Heart right ventricle (tissue), 16 donors: ENCODE measurements around the gene PREX1. TPM values are rescaled to one million over a fixed set of nuclear protein-coding genes. Genes with fewer than 3 reads are reported as not detected.

Experiments
- ATAC-seq, 8 donors: fragments of 200-7000 bp; cut with Tn5 transposase; one replicate each; pipeline ENCODE4 v1.9.1; 2020; ENCODE audit warnings: mild to moderate bottlenecking in 8 of 8, moderate library complexity in 8 of 8, moderate number of reproducible peaks in 1 of 8
- DNase-seq, 2 donors: peaks; one replicate each; pipeline ENCODE4 v3.0.0-alpha.2; 2020
- H3K27ac ChIP-seq, 10 donors: fragments of 200-600 bp; sonication (generic) in 2 of 10; one replicate each; pipeline versions ENCODE4 v1.5.0 to v1.8.0; 2020 to 2022; ENCODE audit warnings: mild to moderate bottlenecking in 3 of 10
- H3K27me3 ChIP-seq, 7 donors: fragments of 200-600 bp; one replicate each; pipeline ENCODE4 v1.8.0; 2021 to 2022; ENCODE audit warnings: mild to moderate bottlenecking in 2 of 7
- H3K36me3 ChIP-seq, 9 donors: fragments of 200-600 bp; sonication (generic) in 1 of 9; one replicate each; pipeline versions ENCODE4 v1.5.0 to v1.8.0; 2020 to 2022; ENCODE audit warnings: mild to moderate bottlenecking in 2 of 9
- H3K4me1 ChIP-seq, 9 donors: fragments of 200-600 bp; sonication (generic) in 1 of 9; one replicate each; pipeline versions ENCODE4 v1.5.0 to v1.8.0; 2020 to 2022; ENCODE audit warnings: mild to moderate bottlenecking in 4 of 9
- H3K4me3 ChIP-seq, 10 donors: fragments of 200-600 bp; sonication (generic) in 2 of 10; one replicate each; pipeline versions ENCODE4 v1.5.0 to v1.8.0; 2020 to 2022; ENCODE audit warnings: mild to moderate bottlenecking in 7 of 10, moderate library complexity in 2 of 10
- H3K9me3 ChIP-seq, 11 donors: fragments of 200-600 bp in 10 of 11; sonication (generic) in 2 of 11; one replicate each; pipeline versions ENCODE4 v1.5.0 to v1.8.0; 2013 to 2022; ENCODE audit warnings: mild to moderate bottlenecking in 2 of 11, control low read depth in 1 of 11, moderate library complexity in 1 of 11
- WGBS, 2 donors: extraction: QIAGEN DNeasy Blood & Tissue Kit; methylation state at CpG; one replicate each; pipeline ENCODE4 v1.1.7; 2013; ENCODE audit warnings: inconsistent platforms in 1 of 2; 5-methylcytosine and 5-hydroxymethylcytosine counted together
- intact Hi-C, 10 donors: fragments of 100-400 bp; cut with DNase I; formaldehyde crosslinking; loops; one replicate each; pipeline versions ENCODE4 v1.11.1 to v1.14.2; 2022
- polyA plus RNA-seq, 2 donors: library from polyadenylated mRNA; stranded (reverse); fragments of 200-250 nt; gene quantifications; one replicate each; pipeline ENCODE4 v1.2.3, GENCODE V29; 2013
- total RNA-seq, 10 donors: library from RNA; stranded (reverse); fragmentation: NEBNext Ultra II Directional in 3 of 10; extraction: Animal tissue kit (Norgen Biotek cat#: 25700) in 3 of 10; gene quantifications; one replicate each; pipeline versions ENCODE4 v1.2.1 to v1.2.4, GENCODE V29; 2021 to 2023
- TF ChIP-seq, protein P1 (sequence below), 9 donors: fragments of 200-600 bp; sonication (generic) in 2 of 9; IDR thresholded peaks; one replicate each; pipeline versions ENCODE4 v1.5.0 to v1.8.0; 2021 to 2022; ENCODE audit warnings: antibody characterized with exemption in 9 of 9, mild to moderate bottlenecking in 5 of 9, moderate library complexity in 1 of 9
- donor health status: Arrhythmogenic right ventricular cardiomyopathy.
- donor health status: ischemic (EF 13 %, LVEDD 7.1; RV severe dilation, severe dysfunction).
- donor health status: healthy with polysubstance abuse.
- donor health status: DM: no; HTN: yes; CAD: no.
- donor health status: DM: no; HTN: no; CAD: no.
- donor health status: ischemic (EF 25% LVEDD 6.9; RV normal size, moderate dysfunction).
- donor health status: ischemic (EF 25% LVEDD 5.7; RV mildly dilated, moderate dysfunction).
- donor health status: healthy.
- donor health status: DM: yes; HTN: yes; CAD: no.
- donor health status: Ischemic cardiomyopathy.
- donor health status: ischemic (EF 35%, LVEDD 5.7; RV mildly dilated, moderate dysfunction).
- donor health status: nonischemic (EF 11% LVEDD 7.7; RV severe dilation, severe dysfunction).
- donor health status: DM: yes; HTN: yes; CAD: no.
- donor health status: PGD.
- donor health status: ischemic (EF 29% LVEDD 5.4; RV normal size, mild dysfunction).
- donor health status: nonischemic (EF 23%, LVEDD 6.1; RV moderate dilation, normal function).

The PREX1 gene
- total and polyA plus RNA-seq, 12 donors = 4.6 to 23.4 (median 8.8) TPM

DNA sequence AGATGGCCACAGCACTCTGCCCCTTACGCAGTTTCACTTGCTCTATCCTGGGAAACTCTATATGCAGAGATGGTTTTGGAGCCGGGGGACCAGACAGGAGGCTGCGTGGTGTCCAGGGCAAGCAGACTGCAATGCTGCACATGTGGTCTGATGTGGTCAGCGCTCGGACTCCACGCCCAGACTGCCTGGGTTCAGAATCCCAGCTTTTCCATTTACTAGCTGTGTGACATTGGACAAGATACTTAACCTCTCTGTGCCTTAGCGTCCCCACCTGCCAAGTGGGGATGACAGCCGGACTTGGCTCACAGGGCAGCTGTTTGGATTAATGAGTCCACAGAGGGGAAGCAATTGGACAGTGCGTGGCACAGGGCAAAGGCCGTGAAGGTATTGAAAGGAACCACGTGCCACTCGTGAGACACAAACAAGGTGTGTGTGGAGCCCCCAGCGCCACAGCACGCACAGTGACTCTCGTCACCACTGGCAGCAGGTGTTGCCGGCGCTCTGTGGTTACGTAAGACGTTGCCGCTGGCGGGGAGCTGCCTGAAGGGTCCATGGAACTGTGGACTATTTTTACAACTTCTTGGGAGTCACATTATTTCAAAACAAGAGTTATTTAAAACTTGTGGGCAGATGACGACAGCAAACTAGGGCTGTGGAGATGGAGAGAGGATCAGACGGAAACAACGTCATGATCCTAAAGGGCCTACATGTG is 201.4 kb downstream of the PREX1 start:
- intact Hi-C loops = loop anchor here in 1 of 10 donors (10.0 kb wide), 1 partner anchor 1872 kb away; no protein-coding TSS in a partner anchor
- no peak for DNase-seq
- H3K9me3 ChIP-seq = no peaks in the 10 kb centered on the region
- H3K4me3 ChIP-seq = no peak overlapping the region
- 83 to 89% methylated on average over 24 of the region's 24 CpGs for WGBS, 2 donors
- peak in 2 of 8 donors; percentile 26 to 49 for ATAC-seq
- peaks cover 0 to 10% (median 5%) of the 10 kb centered on the region in 9 donors for H3K4me1 ChIP-seq
- H3K27ac ChIP-seq = no peak overlapping the region
- TF ChIP-seq, protein P1, sequence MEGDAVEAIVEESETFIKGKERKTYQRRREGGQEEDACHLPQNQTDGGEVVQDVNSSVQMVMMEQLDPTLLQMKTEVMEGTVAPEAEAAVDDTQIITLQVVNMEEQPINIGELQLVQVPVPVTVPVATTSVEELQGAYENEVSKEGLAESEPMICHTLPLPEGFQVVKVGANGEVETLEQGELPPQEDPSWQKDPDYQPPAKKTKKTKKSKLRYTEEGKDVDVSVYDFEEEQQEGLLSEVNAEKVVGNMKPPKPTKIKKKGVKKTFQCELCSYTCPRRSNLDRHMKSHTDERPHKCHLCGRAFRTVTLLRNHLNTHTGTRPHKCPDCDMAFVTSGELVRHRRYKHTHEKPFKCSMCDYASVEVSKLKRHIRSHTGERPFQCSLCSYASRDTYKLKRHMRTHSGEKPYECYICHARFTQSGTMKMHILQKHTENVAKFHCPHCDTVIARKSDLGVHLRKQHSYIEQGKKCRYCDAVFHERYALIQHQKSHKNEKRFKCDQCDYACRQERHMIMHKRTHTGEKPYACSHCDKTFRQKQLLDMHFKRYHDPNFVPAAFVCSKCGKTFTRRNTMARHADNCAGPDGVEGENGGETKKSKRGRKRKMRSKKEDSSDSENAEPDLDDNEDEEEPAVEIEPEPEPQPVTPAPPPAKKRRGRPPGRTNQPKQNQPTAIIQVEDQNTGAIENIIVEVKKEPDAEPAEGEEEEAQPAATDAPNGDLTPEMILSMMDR (IDR thresholded peaks at IDR 0.05) = no peak
- peaks cover 0 to 83% (median 13%) of the 10 kb centered on the region in 9 donors for H3K36me3 ChIP-seq
- H3K27me3 ChIP-seq = no peaks in the 10 kb centered on the region

DNA sequence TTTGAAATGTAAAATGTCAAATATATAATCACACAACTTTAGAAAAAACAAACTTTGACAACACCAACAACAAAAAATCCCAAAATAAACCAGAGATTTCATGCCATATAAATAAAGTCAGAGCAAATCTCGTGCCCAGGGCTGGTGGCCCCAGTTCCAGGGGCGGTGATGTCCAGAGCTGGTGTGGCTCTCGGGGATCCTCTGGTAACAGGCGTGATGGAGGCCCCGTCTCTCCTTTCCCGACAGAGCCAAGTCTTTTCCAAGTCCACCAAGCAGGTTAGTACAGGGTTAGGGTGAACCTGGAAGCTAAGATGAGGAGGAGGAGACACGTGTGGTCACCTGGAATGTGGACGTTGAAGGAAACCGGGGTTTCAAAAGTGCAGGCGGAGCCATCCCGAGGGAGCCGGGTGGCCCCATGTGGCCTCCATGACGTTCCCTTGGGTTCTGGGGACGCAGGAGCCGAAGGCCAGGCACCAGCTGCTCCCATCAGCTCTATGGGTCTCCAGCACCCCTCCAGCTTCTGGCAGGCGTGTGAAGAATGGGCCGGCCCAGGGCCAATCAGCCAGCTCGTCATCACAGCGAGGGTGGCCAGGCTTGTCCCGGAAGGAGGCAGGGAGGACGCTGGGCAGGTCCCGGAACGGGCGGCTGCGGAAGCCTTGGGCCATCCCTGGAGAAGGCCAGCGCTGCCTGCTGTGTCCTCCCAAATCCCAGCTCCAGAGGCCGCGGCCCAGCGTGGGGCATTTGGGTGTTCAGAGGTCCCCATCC is 202.5 kb downstream of the PREX1 start:
- H3K27ac ChIP-seq = no peak overlapping the region
- ATAC-seq = no peak
- no peak for DNase-seq
- H3K4me3 ChIP-seq = no peak overlapping the region
- no peaks in the 10 kb centered on the region for H3K27me3 ChIP-seq
- H3K9me3 ChIP-seq = no peaks in the 10 kb centered on the region
- H3K4me1 ChIP-seq = peaks cover 6 to 21% (median 14%) of the 10 kb centered on the region in 9 donors
- intact Hi-C loops = loop anchor here in 1 of 10 donors (10.0 kb wide), 1 partner anchor 1871 kb away; no protein-coding TSS in a partner anchor
- peaks cover 0 to 72% (median 13%) of the 10 kb centered on the region in 9 donors for H3K36me3 ChIP-seq
- TF ChIP-seq, protein P1 (IDR thresholded peaks at IDR 0.05) = no peak
- whole genome bisulfite sequencing, 2 donors = 91 to 94% methylated on average over 29 of the region's 29 CpGs

DNA sequence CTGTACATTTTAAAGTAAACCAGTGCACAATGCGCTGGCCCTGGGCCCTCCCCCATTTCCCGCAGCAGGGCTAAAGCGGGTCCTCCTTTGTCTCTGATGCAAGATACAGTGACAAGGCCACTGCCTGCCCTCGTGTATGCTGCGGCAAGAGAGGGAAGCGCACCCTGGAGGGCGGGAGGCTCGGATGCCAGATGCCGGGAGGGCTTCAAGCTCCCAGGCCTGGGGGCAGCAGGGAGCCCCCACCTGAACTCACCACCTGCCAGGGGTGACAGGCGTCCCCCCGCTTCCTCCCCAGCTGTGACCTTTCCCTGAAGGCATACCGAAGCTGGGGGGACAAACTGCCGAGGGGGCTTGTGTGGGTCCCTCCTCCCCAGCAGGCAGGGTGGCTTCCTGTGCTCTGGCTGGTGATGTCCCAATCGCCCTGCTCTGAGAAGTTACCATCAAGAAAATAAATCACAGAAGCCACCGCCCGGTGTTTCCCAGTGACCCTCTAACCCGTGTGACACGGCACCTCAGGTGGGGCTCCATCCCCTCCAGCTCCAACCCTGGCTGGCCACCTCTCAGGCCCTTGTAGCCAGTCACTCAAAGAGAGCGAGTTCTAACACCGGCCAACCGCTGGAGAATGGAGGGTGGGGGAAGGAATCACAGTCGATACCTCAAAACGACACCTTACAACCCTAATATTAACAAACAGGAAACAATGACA is 203.3 kb downstream of the PREX1 start:
- ATAC-seq (no peak), DNase-seq (no peak)
- Histone ChIP-seq H3K4me3 (no peak overlapping the region), H3K27me3 (no peaks in the 10 kb centered on the region), H3K27ac (no peak overlapping the region), H3K4me1 (peaks cover 12 to 27% (median 20%) of the 10 kb centered on the region in 9 donors), H3K9me3 (no peaks in the 10 kb centered on the region), H3K36me3 (peaks cover 0 to 63% (median 13%) of the 10 kb centered on the region in 9 donors)
- TF ChIP-seq, protein P1 (IDR thresholded peaks at IDR 0.05) = no peak
- WGBS, 2 donors = 93 to 94% methylated on average over 23 of the region's 23 CpGs
- intact Hi-C loops = loop anchor here in 8 of 10 donors (5.0 to 10.0 kb wide), 7 partner anchors 837 to 1870 kb away; partner anchors contain the start of gene SULF2 (in 1 of the 8)

DNA sequence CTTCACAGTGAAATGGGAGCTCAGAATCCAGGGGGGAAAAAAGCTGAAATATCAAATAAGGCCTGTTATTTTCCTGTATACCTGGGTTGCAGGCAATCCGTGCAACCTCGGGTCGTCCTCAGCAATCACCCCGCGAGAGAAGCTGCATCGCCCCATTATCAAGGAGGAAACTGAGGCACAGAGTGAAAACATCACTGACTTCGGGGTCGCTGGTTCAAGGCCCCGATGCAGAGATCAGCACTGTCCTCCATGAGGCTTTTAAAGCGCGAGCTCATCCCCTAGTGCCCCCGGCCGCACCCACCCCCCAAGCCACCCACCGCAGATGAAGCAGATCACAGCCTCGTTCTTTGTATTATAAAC is 203.9 kb downstream of the PREX1 start:
- intact Hi-C loops = loop anchor here in 8 of 10 donors (5.0 to 10.0 kb wide), 7 partner anchors 837 to 1869 kb away; partner anchors contain the start of gene SULF2 (in 1 of the 8)
- Histone ChIP-seq H3K9me3 (no peaks in the 10 kb centered on the region), H3K4me3 (no peak overlapping the region), H3K27ac (no peak overlapping the region), H3K36me3 (peaks cover 0 to 58% (median 13%) of the 10 kb centered on the region in 9 donors), H3K4me1 (peaks cover 12 to 27% (median 20%) of the 10 kb centered on the region in 9 donors), H3K27me3 (no peaks in the 10 kb centered on the region)
- no peak for DNase-seq
- WGBS, 2 donors = 96 to 97% methylated on average over 15 of the region's 15 CpGs
- no peak for ATAC-seq
- TF ChIP-seq, protein P1 (IDR thresholded peaks at IDR 0.05) = no peak
